CD4-positive, CD25-positive, alpha-beta regulatory T cell (primary cell): Measurements from ENCODE around the gene NFIB. TPM values are rescaled to one million over a fixed set of nuclear protein-coding genes. Genes with fewer than 3 reads are reported as not detected.

Source experiments
- ATAC-seq, 2 donors: fragments of 150-1000 bp; cut with Tn5 transposase; one replicate each; pipeline ENCODE4 v1.10.0; 2021; ENCODE audit warnings: low read depth in 2 of 2, moderate number of reproducible peaks in 2 of 2, moderate library complexity in 1 of 2
- DNase-seq, 3 donors: peaks; one replicate each; pipeline versions ENCODE4 v3.0.0 to v3.0.0-alpha.2; 2012 to 2022; ENCODE audit warnings: mixed read lengths in 1 of 3
- H3K27ac ChIP-seq: one replicate; pipeline ENCODE4 v1.7.0; 2013; ENCODE audit warnings: mild to moderate bottlenecking, low read length; ENCODE audit not compliant: insufficient read depth, poor library complexity, severe bottlenecking
- H3K27me3 ChIP-seq: one replicate; pipeline ENCODE4 v1.7.0; 2013; ENCODE audit warnings: low read length; ENCODE audit not compliant: control insufficient read depth, insufficient read depth
- H3K36me3 ChIP-seq: one replicate; pipeline ENCODE4 v1.7.0; 2013; ENCODE audit warnings: mild to moderate bottlenecking, low read length, moderate library complexity; ENCODE audit not compliant: control insufficient read depth, insufficient read depth
- H3K4me1 ChIP-seq: 2 replicates; pipeline ENCODE4 v1.7.0; 2013; ENCODE audit warnings: mild to moderate bottlenecking, low read length; ENCODE audit not compliant: insufficient read depth, control insufficient read depth, poor library complexity, severe bottlenecking
- H3K4me3 ChIP-seq: one replicate; pipeline ENCODE4 v1.7.0; 2013; ENCODE audit warnings: low read depth, mild to moderate bottlenecking, low read length, moderate library complexity
- H3K9me3 ChIP-seq, 2 experiments: 1 replicate in 1 of 2; 2 replicates in 1 of 2; pipeline ENCODE4 v1.7.0; 2013; ENCODE audit warnings: low read length in 2 of 2, mild to moderate bottlenecking in 1 of 2, moderate library complexity in 1 of 2; ENCODE audit not compliant: control insufficient read depth in 2 of 2
- H3K27ac Mint-ChIP-seq, 3 donors: one replicate each; pipeline ENCODE4 v1.8.0; 2020 to 2022; ENCODE audit warnings: mild to moderate bottlenecking in 3 of 3, mixed read lengths in 3 of 3, moderate library complexity in 2 of 3
- H3K27me3 Mint-ChIP-seq: one replicate; pipeline ENCODE4 v1.8.0; 2022; ENCODE audit warnings: mild to moderate bottlenecking, mixed read lengths
- H3K36me3 Mint-ChIP-seq: one replicate; pipeline ENCODE4 v1.8.0; 2020; ENCODE audit warnings: mixed read lengths
- H3K4me1 Mint-ChIP-seq, 4 donors: one replicate each; pipeline ENCODE4 v1.8.0; 2020 to 2022; ENCODE audit warnings: mixed read lengths in 4 of 4, mild to moderate bottlenecking in 1 of 4
- H3K4me3 Mint-ChIP-seq, 4 donors: one replicate each; pipeline ENCODE4 v1.8.0; 2020 to 2022; ENCODE audit warnings: mild to moderate bottlenecking in 4 of 4, mixed read lengths in 4 of 4, moderate library complexity in 3 of 4
- H3K9me3 Mint-ChIP-seq, 7 donors: one replicate each; pipeline ENCODE4 v1.8.0; 2020 to 2022; ENCODE audit warnings: mixed read lengths in 7 of 7, mild to moderate bottlenecking in 3 of 7, moderate library complexity in 2 of 7
- polyA plus RNA-seq, 4 donors: library from polyadenylated mRNA; unstranded; fragments of 300-500 nt; fragmentation: Illumina TruSeq; gene quantifications; one replicate each; pipeline ENCODE4 v1.2.3, GENCODE V29; 2021
- total RNA-seq: library from RNA; stranded (reverse); gene quantifications from one replicate; pipeline ENCODE4 v1.2.3, GENCODE V29; 2022

The NFIB gene
- total and polyA plus RNA-seq, 5 donors from 2014 or later, result 0.20 TPM; not detected in 4

DNA sequence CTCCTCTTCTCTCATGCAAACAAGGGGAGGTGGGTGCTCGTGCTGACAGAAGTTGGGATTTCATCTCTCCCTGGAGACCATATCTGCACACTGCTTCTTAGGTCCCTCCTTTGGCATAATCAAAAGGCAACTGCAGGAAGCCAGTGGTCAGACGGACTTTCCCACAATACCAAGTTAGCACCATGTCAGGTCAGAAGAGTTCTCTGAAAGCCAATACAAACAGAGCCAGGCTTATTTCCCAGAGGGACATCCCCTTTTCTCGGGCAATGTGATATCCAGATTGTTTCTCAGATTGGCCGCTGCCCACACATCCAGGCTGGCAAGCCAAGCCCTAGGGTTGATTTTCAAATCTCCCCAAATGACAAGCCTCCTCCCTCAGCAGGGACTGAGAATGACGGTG is 241.1 kb downstream of the NFIB start:
- no peak for DNase-seq
- no peaks in the 10 kb centered on the region for H3K27me3 Mint-ChIP-seq

DNA sequence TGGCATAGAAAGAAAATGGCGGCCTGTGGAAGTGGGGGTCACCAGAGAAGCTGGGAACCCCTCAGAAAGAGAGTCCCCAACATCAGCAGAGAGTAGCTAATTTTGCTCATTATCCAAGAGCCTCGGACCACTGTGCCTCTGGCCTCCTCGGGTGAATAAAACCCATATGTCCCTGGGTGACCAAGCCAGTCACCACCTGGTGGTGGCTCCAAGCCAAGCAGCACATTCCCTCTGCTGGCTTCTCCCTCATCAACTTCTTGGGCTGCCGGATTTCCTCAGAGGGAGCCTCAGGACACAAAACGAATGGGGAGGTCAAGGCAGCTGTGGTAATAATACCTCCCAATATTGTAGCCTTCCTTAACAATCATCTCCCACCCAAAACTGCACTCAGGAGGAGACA is 242.5 kb downstream of the NFIB start:
- Mint-ChIP-seq H3K27ac (no peak overlapping the region), H3K27me3 (no peaks in the 10 kb centered on the region), H3K4me3 (no peak overlapping the region), H3K9me3 (peaks cover 0 to 11% (median 4%) of the 10 kb centered on the region in 7 donors), H3K4me1 (no peaks in the 10 kb centered on the region), H3K36me3 (no peaks in the 10 kb centered on the region)
- DNase-seq (no peak), ATAC-seq (no peak)
- Histone ChIP-seq H3K4me1 (no peaks in the 10 kb centered on the region), H3K27ac (no peak overlapping the region), H3K27me3 (no peaks in the 10 kb centered on the region), H3K4me3 (no peak overlapping the region), H3K36me3 (no peaks in the 10 kb centered on the region), H3K9me3 (peaks cover 0 to 1% of the 10 kb centered on the region in 2 experiments)

More for the DNA sequence above, 241.1 kb downstream of the NFIB start:
- Mint-ChIP-seq H3K9me3 (peaks cover 0 to 11% (median 5%) of the 10 kb centered on the region in 7 donors), H3K36me3 (no peaks in the 10 kb centered on the region), H3K4me1 (no peaks in the 10 kb centered on the region), H3K4me3 (no peak overlapping the region), H3K27ac (no peak overlapping the region)
- no peaks in the 10 kb centered on the region for H3K27me3 ChIP-seq
- H3K4me1 ChIP-seq, result no peaks in the 10 kb centered on the region
- H3K9me3 ChIP-seq, result peaks cover 0 to 1% of the 10 kb centered on the region in 2 experiments
- H3K36me3 ChIP-seq, result no peaks in the 10 kb centered on the region
- H3K27ac ChIP-seq, result no peak overlapping the region
- no peak for ATAC-seq
- H3K4me3 ChIP-seq, result no peak overlapping the region

DNA sequence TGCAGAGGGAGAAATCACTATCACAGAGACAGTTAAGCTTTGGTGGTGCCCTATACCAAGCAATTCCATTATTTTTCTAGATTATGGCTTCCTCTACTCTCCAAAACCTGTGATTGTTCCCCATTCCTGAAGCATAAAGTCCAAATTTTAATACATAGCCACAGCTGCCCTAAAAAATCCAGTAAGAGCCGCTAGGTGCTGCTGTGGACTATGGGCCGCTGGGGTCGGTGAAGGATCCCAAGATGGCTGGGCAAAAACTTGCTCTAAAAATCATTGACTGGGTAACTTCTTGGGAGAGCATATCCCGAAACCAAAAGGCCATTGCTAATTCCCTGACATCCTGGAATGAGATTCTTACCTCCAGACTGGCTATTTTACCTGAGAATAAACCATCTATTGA is 245.3 kb downstream of the NFIB start:
- no peak overlapping the region for H3K4me3 Mint-ChIP-seq
- no peaks in the 10 kb centered on the region for H3K4me1 Mint-ChIP-seq
- no peak overlapping the region for H3K4me3 ChIP-seq
- no peak for ATAC-seq
- no peaks in the 10 kb centered on the region for H3K9me3 ChIP-seq
- no peaks in the 10 kb centered on the region for H3K36me3 Mint-ChIP-seq
- DNase-seq, result no peak
- H3K4me1 ChIP-seq, result no peaks in the 10 kb centered on the region
- H3K36me3 ChIP-seq, result no peaks in the 10 kb centered on the region
- H3K27me3 Mint-ChIP-seq, result no peaks in the 10 kb centered on the region
- H3K27me3 ChIP-seq, result no peaks in the 10 kb centered on the region
- H3K9me3 Mint-ChIP-seq, result peaks cover 0 to 14% (median 5%) of the 10 kb centered on the region in 7 donors
- no peak overlapping the region for H3K27ac ChIP-seq
- H3K27ac Mint-ChIP-seq, result no peak overlapping the region

DNA sequence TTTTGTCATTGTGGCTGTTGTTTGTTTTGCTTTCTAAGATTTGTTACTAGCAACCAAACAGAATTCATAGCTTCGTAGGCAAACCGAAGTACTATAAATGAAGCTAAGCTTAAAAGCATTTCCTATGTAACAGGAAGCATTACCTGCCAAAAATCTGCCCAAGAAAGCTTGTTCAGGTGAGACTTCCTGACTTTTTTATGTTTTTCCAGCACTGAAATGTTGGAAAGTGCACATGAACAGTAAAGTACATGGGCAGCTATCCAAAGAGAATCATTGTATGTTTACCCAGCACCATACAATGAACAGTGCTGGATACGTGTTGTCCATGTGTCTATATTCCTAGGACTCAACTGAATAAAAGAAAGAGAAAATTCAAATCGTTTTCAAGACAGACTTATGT is 247.1 kb downstream of the NFIB start:
- no peaks in the 10 kb centered on the region for H3K27me3 ChIP-seq

DNA sequence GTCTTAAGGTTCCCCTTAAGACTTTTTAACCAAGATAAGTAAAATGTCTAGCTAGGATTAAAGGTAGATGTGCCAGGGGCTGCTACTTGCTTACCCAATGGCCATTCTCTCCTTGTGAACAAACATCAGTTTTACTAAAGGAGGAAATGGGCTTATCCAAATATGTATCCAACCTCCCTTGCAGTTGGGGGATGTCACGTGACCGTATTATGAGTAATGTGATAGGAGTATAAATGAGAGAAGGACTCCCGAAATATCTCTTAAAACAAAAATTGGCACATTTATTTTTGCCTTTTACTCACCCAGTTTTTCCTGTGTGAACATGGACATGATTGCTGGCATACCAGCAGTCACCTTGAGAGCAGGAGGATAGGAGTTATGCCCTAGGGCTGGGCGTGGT is 247.9 kb downstream of the NFIB start:
- H3K27ac Mint-ChIP-seq, result no peak overlapping the region
- H3K4me3 Mint-ChIP-seq, result no peak overlapping the region

More for the DNA sequence above, 247.1 kb downstream of the NFIB start:
- H3K27ac ChIP-seq, result no peak overlapping the region
- DNase-seq (no peak), ATAC-seq (no peak)
- peaks cover 0 to 14% (median 4%) of the 10 kb centered on the region in 7 donors for H3K9me3 Mint-ChIP-seq
- H3K27me3 Mint-ChIP-seq, result no peaks in the 10 kb centered on the region
- no peaks in the 10 kb centered on the region for H3K4me1 Mint-ChIP-seq
- H3K9me3 ChIP-seq, result no peaks in the 10 kb centered on the region
- H3K4me3 Mint-ChIP-seq, result no peak overlapping the region
- no peak overlapping the region for H3K27ac Mint-ChIP-seq
- H3K4me1 ChIP-seq, result no peaks in the 10 kb centered on the region
- no peaks in the 10 kb centered on the region for H3K36me3 Mint-ChIP-seq
- H3K36me3 ChIP-seq, result no peaks in the 10 kb centered on the region
- no peak overlapping the region for H3K4me3 ChIP-seq

DNA sequence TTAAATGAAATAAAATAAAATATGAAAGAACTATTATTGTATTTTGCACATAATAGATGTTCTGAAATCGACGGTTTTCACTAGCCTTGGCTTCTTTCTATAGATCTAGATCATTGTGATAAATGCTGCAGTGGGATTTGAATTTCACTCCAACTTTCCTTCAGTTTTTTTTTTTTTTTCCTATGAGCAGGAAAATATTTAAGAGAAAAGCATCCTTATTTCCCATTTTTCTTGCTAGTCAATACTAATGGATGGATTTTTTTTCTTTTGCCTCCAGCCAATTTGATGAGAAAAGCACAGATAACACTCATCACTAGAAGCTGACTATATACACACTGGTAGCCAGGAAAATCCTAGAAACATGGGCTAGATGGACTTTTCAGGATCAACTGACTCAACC is 249.0 kb downstream of the NFIB start:
- H3K27ac Mint-ChIP-seq, result no peak overlapping the region
- no peaks in the 10 kb centered on the region for H3K4me1 Mint-ChIP-seq
- H3K4me3 ChIP-seq, result no peak overlapping the region
- no peaks in the 10 kb centered on the region for H3K27me3 ChIP-seq
- H3K9me3 Mint-ChIP-seq, result peaks cover 0 to 9% (median 5%) of the 10 kb centered on the region in 7 donors
- H3K27ac ChIP-seq, result no peak overlapping the region
- H3K9me3 ChIP-seq, result no peaks in the 10 kb centered on the region
- no peaks in the 10 kb centered on the region for H3K27me3 Mint-ChIP-seq
- H3K36me3 ChIP-seq, result no peaks in the 10 kb centered on the region
- ATAC-seq (no peak), DNase-seq (no peak)
- H3K4me1 ChIP-seq, result no peaks in the 10 kb centered on the region
- no peak overlapping the region for H3K4me3 Mint-ChIP-seq
- H3K36me3 Mint-ChIP-seq, result no peaks in the 10 kb centered on the region

More for the DNA sequence above, 247.9 kb downstream of the NFIB start:
- Mint-ChIP-seq H3K36me3 (no peaks in the 10 kb centered on the region), H3K9me3 (peaks cover 0 to 13% (median 5%) of the 10 kb centered on the region in 7 donors), H3K4me1 (no peaks in the 10 kb centered on the region), H3K27me3 (no peaks in the 10 kb centered on the region)
- H3K27ac ChIP-seq, result no peak overlapping the region
- H3K36me3 ChIP-seq, result no peaks in the 10 kb centered on the region
- H3K27me3 ChIP-seq, result no peaks in the 10 kb centered on the region
- H3K4me3 ChIP-seq, result no peak overlapping the region
- no peaks in the 10 kb centered on the region for H3K9me3 ChIP-seq
- H3K4me1 ChIP-seq, result no peaks in the 10 kb centered on the region
- ATAC-seq (no peak), DNase-seq (no peak)

DNA sequence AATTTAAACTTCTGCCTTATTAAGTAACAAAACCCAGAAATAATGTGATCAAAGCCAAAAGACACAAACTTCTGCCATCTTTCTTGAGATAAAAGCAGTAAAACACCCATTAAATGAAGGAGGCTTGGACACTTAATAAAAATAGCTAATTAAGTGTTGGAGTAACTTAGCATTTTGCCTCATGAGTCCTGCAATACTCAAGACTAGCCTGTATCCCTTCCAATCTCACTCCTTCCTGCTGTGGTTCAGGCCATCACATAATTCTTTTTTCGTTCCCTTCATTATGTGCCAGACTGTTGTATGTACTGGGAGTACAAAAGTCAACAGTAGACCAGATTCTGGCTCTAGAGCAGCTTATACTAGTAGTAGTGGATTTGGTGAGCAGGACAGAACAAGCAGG is 250.2 kb downstream of the NFIB start:
- Mint-ChIP-seq H3K27me3 (no peaks in the 10 kb centered on the region), H3K4me1 (no peaks in the 10 kb centered on the region), H3K4me3 (no peak overlapping the region), H3K36me3 (no peaks in the 10 kb centered on the region), H3K9me3 (peaks cover 0 to 9% (median 2%) of the 10 kb centered on the region in 7 donors), H3K27ac (no peak overlapping the region)
- Histone ChIP-seq H3K27me3 (no peaks in the 10 kb centered on the region), H3K27ac (no peak overlapping the region), H3K9me3 (no peaks in the 10 kb centered on the region), H3K36me3 (no peaks in the 10 kb centered on the region), H3K4me1 (no peaks in the 10 kb centered on the region), H3K4me3 (no peak overlapping the region)
- no peak for ATAC-seq
- DNase-seq, result no peak

DNA sequence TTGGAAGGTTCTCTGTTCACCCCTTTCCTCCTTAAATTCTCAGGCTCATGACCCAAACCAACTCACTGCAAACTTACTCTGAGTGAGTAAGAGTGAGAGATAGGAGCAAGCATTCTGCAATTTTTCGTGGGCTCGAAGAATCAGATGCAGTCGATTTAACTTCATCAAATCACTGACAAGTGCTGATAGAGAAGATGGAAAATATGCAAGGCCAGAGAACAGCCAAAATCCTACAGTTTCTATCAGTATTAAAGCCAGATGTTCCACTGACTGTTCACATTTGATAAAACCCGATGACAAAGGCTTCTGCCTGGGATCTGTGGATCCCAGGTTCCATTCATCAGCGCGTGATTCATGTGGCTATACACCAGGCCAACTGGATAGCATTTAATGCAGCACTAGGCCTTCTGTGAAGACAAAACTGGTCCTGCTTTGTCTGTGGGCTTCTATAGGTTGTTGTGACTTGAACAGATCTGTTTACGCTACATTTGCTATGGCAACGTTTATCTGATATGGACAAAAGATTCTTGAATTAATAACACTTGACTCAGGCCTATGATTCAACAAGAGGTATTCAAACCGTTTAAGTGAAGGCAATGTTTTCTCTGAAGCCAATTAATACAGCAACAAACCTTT is 251.2 kb downstream of the NFIB start:
- H3K4me1 Mint-ChIP-seq, result no peaks in the 10 kb centered on the region

More for the DNA sequence above, 251.2 kb downstream of the NFIB start:
- ATAC-seq, result no peak
- Mint-ChIP-seq H3K36me3 (no peaks in the 10 kb centered on the region), H3K9me3 (peaks cover 0 to 9% (median 2%) of the 10 kb centered on the region in 7 donors), H3K4me3 (no peak overlapping the region), H3K27ac (no peak overlapping the region), H3K27me3 (no peaks in the 10 kb centered on the region)
- Histone ChIP-seq H3K4me1 (no peaks in the 10 kb centered on the region), H3K9me3 (no peaks in the 10 kb centered on the region), H3K36me3 (no peaks in the 10 kb centered on the region), H3K4me3 (no peak overlapping the region), H3K27ac (no peak overlapping the region), H3K27me3 (no peaks in the 10 kb centered on the region)
- DNase-seq, result no peak
